ENCODE measurements around the gene CBFA2T2.
"Not testable (repeated sequence)": the region's sequence is repeated elsewhere in the genome, so short reads cannot be mapped to it uniquely, and the experiment has no call there.

GRCh38 chr20:33483186-33483585, 6.7 kb upstream of the CBFA2T2 start:
- TF ChIP-seq, protein P1, sequence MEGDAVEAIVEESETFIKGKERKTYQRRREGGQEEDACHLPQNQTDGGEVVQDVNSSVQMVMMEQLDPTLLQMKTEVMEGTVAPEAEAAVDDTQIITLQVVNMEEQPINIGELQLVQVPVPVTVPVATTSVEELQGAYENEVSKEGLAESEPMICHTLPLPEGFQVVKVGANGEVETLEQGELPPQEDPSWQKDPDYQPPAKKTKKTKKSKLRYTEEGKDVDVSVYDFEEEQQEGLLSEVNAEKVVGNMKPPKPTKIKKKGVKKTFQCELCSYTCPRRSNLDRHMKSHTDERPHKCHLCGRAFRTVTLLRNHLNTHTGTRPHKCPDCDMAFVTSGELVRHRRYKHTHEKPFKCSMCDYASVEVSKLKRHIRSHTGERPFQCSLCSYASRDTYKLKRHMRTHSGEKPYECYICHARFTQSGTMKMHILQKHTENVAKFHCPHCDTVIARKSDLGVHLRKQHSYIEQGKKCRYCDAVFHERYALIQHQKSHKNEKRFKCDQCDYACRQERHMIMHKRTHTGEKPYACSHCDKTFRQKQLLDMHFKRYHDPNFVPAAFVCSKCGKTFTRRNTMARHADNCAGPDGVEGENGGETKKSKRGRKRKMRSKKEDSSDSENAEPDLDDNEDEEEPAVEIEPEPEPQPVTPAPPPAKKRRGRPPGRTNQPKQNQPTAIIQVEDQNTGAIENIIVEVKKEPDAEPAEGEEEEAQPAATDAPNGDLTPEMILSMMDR (conservative IDR thresholded peaks at IDR 0.05), result not testable (repeated sequence)
- not testable (repeated sequence) for TF ChIP-seq ZFX (IDR thresholded peaks at IDR 0.05)
